GM12865 (cell line): ENCODE results near the gene MAMDC2.

Source experiments
- DNase-seq: peaks from one replicate; pipeline ENCODE4 v3.0.0; 2010; ENCODE audit warnings: low read depth
- H3K4me3 ChIP-seq: 2 replicates; pipeline ENCODE4 v1.5.1; 2011; ENCODE audit warnings: mild to moderate bottlenecking, low read depth, low read length, control low read depth
- CTCF ChIP-seq: IDR thresholded peaks from 2 replicates; pipeline ENCODE4 v1.5.1; 2011; ENCODE audit warnings: low read length, control low read depth, low read depth, inconsistent platforms; ENCODE audit not compliant: insufficient read depth; ENCODE audit errors: missing control alignments

The MAMDC2 gene

GRCh38 chr9:70091572-70091971 is 47.9 kb downstream of the MAMDC2 start:
- no peak for DNase-seq
- TF ChIP-seq CTCF: no peak
- no peak overlapping the region for H3K4me3 ChIP-seq

- TF ChIP-seq CTCF: no peak
- no peak overlapping the region for H3K4me3 ChIP-seq
- DNase-seq: no peak
Measured at GRCh38 chr9:70092190-70092589, 48.5 kb downstream of the MAMDC2 start.

- DNase-seq: no peak
- TF ChIP-seq CTCF: no peak
- H3K4me3 ChIP-seq: no peak overlapping the region
Measured at GRCh38 chr9:70093095-70093494, 49.4 kb downstream of the MAMDC2 start.

GRCh38 chr9:70093944-70094343 is 50.3 kb downstream of the MAMDC2 start:
- H3K4me3 ChIP-seq: no peak overlapping the region
- no peak for DNase-seq
- no peak for TF ChIP-seq CTCF

GRCh38 chr9:70094747-70095146 is 51.1 kb downstream of the MAMDC2 start:
- H3K4me3 ChIP-seq: no peak overlapping the region
- no peak for DNase-seq
- TF ChIP-seq CTCF: no peak

- no peak for TF ChIP-seq CTCF
- no peak overlapping the region for H3K4me3 ChIP-seq
- no peak for DNase-seq
Measured at GRCh38 chr9:70097187-70097586, 53.5 kb downstream of the MAMDC2 start.

GRCh38 chr9:70100362-70100761 is 56.7 kb downstream of the MAMDC2 start:
- no peak for DNase-seq
- no peak for TF ChIP-seq CTCF
- no peak overlapping the region for H3K4me3 ChIP-seq
